GM18499 (cell line): ENCODE measurements around the gene ADM5.
"Not testable (repeated sequence)": the region's sequence is repeated elsewhere in the genome, so short reads cannot be mapped to it uniquely, and the experiment has no call there.

Source experiments
- ATAC-seq: cut with Tn5 transposase; IDR thresholded peaks from one replicate; pipeline ENCODE4 v1.9.1; 2021; ENCODE audit warnings: moderate number of reproducible peaks; ENCODE audit not compliant: insufficient read depth, unreplicated experiment

ADM5 gene

GRCh38 chr19:49696115-49696514 is 6.7 kb downstream of the ADM5 start:
- ATAC-seq: no peak

GRCh38 chr19:49696865-49697264 is 7.5 kb downstream of the ADM5 start:
- no peak for ATAC-seq

- no peak for ATAC-seq
Observed at GRCh38 chr19:49699364-49699763, 10.0 kb downstream of the ADM5 start.

- no peak for ATAC-seq
Observed at GRCh38 chr19:49700563-49700962, 11.2 kb downstream of the ADM5 start.

GRCh38 chr19:49701271-49701786 is 11.9 kb downstream of the ADM5 start:
- no peak for ATAC-seq

- no peak for ATAC-seq
Observed at GRCh38 chr19:49704888-49705642, 15.7 kb downstream of the ADM5 start.

GRCh38 chr19:49705919-49706318 is 16.5 kb downstream of the ADM5 start:
- ATAC-seq: no peak

- ATAC-seq: no peak
Observed at GRCh38 chr19:49710372-49710951, 21.1 kb downstream of the ADM5 start.

GRCh38 chr19:49712397-49712859 is 23.0 kb downstream of the ADM5 start:
- no peak for ATAC-seq

- no peak for ATAC-seq
Observed at GRCh38 chr19:49713236-49713845, 23.9 kb downstream of the ADM5 start.

GRCh38 chr19:49716154-49716553 is 26.8 kb downstream of the ADM5 start:
- no peak for ATAC-seq

GRCh38 chr19:49718511-49718910 is 29.1 kb downstream of the ADM5 start:
- no peak for ATAC-seq

GRCh38 chr19:49718991-49719390 is 29.6 kb downstream of the ADM5 start:
- no peak for ATAC-seq

- ATAC-seq: not testable (repeated sequence)
Observed at GRCh38 chr19:49719420-49719819, 30.0 kb downstream of the ADM5 start.

- ATAC-seq: no peak
Observed at GRCh38 chr19:49727217-49728030, 38.0 kb downstream of the ADM5 start.

GRCh38 chr19:49730166-49730565 is 40.8 kb downstream of the ADM5 start:
- ATAC-seq: no peak

GRCh38 chr19:49738268-49738667 is 48.9 kb downstream of the ADM5 start:
- ATAC-seq: no peak

GRCh38 chr19:49739098-49739497 is 49.7 kb downstream of the ADM5 start:
- no peak for ATAC-seq

GRCh38 chr19:49739933-49740332 is 50.5 kb downstream of the ADM5 start:
- no peak for ATAC-seq
